Ureter (tissue), 1 donor: ENCODE results near the gene EPG5. TPM values are rescaled to one million over a fixed set of nuclear protein-coding genes. Genes with fewer than 3 reads are reported as not detected.
A peak's percentile ranks its signal among the peaks of the same experiment; 100 is the strongest.
"Not testable (repeated sequence)": the region's sequence is repeated elsewhere in the genome, so short reads cannot be mapped to it uniquely, and the experiment has no call there.

ENCODE experiments used
- DNase-seq: peaks from one replicate; pipeline ENCODE4 v3.0.0-alpha.2; 2020; ENCODE audit warnings: low spot score
- total RNA-seq: library from RNA; stranded (reverse); gene quantifications from one replicate; pipeline ENCODE4 v1.2.4, GENCODE V29; 2023
- donor health status: DM: yes; HTN: yes; CAD: no.

The EPG5 gene
- total RNA-seq, 1 donor from 2014 or later, result 35.8 TPM

DNA sequence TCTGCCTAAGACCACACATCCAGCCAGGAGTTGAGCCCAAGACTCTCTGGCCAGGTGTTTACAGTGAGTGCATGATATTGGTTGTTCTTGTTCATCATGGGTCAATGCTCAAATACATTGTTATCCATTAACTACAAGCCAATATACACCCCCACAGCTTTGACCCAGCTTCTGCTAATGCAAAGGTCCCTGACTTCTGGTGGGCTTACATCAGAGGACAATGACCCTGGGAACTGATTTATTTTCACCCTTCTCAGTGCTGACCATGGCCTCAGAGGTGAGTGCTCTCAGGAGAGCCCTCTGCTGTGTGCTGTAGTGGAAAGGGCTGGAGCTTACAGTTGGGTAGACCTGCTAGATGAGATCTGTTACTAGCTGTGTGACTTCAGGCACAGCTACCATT, 152.4 kb downstream of the EPG5 start:
- not testable (repeated sequence) for DNase-seq

DNA sequence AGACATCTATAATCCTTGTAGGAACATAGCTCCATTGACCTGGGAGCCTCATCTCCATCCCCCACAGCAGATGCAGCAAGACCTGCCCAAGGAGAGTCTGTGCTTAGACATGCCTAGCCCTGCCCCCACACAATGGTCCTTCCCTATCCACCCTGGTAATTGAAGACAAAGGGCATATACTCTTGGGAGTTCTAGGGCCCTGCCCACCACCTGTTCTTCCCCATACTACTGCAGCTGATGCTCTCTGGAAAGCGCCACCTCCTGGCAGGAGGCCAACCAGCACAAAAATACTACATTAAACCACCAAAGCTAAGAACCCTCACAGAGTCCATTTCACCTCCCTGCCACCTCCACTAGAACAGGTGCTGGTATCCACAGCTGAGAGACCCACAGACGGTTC, 160.0 kb downstream of the EPG5 start:
- peak; percentile 87 for DNase-seq

DNA sequence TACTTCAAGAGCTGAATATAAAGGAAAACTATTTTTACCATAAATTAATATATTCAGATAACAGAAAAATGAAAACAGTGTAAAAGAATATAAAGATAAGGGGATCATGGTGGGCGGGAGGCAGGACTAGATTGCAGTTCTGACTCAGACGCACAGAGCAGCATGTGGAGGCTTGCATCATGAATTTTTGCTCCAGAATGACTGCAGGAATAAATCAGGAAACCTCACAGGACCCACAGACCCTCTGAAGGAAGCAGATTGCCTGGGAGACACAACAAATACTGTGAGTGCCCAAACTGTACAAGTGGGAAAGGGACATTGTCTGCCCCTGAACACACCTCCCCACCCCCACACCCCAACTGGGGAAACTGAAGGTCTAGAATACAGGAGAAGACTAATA, 160.9 kb downstream of the EPG5 start:
- no peak for DNase-seq

DNA sequence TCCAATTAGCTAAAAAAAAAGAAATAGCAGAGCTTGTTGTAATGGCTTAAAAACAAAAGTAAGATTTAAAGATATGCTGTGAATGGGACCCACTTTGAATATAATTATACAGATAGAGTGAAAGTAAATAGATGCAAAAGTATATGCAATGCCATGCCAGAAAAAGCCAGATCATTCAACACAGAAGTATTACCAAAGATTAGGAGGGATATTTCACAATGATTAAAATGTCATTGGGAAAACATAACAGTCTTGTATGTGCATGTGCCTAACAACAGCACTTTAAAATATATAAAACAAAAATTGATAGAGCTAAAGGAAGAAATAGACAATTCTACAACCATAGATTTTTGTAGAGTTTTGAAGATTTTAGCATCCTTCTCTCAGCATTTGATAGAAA, 161.6 kb downstream of the EPG5 start:
- no peak for DNase-seq

DNA sequence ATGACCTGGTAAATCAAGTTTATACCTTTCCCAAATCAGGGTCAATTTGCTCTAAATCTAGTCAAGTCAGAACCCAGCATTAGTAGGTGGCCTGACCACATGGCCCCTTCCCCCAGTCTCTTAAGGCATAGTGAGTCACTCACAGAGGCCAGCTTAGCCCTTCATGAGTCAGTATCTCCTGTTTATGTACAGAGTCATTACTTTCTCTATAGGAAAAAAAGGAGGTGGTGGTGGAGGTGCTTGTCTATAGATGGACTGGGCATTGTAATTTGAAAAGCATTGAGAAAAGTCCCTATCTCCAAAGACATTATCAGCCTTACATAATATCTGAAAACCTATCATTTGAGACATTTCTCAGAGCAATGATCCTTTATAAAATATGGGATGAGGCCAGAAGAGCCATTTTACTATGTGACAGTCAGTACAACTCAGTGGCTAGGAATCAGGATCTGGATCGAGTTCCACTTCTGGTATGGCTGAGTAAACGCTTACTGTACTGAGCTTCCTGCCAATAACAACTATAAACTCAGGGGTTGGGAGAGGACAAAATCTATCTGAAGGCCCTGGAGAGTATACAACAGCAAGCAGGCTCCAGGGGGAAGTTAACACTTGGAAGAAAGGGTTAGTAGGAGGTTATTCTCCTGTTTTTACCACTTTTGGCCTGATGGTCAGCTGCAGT, 164.2 kb downstream of the EPG5 start:
- peak; percentile 73 for DNase-seq

DNA sequence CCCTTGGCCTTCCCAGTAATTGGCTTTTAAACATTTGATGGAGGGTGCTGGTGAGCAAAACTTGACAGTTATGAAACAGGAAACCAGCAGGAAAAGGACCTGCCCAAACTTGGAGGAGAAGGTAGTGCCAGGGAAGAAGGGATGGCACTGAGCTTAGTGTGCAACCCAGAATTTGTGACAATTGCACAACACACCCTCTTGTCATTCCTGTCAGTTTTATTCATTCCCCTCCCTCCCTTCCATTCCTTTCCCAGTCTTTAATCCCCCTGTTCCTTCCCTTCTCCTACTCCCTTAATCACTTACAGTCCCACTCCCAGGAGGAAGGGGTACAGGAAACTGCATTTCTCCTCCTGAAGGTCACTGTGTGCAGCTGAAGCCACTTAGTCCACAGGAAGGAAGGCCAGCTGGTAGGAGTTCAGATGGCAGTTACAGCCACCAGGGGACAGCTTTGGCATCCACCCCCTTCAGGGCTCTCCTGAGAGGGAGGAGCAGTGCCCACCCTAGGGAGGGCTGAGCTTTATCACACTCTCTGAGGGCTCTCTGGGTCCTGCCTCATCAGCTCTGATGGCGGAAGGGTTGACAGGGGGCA, 165.6 kb downstream of the EPG5 start:
- no peak for DNase-seq

Other genes starting within 250 kb of the EPG5 start
- gene SLC14A1, start 243.1 kb downstream of the EPG5 start, total RNA-seq, result 136 TPM
- gene SIGLEC15, start 141.7 kb downstream of the EPG5 start, total RNA-seq, result 8.4 TPM
- gene PSTPIP2, start 104.9 kb upstream of the EPG5 start, total RNA-seq, result 9.9 TPM
- gene ATP5F1A, start 131.0 kb upstream of the EPG5 start, total RNA-seq, result 409 TPM
- 13.2 TPM for gene HAUS1, start 137.1 kb upstream of the EPG5 start, total RNA-seq